ENCODE measurements around the gene RTN4. TPM values are rescaled to one million over a fixed set of nuclear protein-coding genes. Genes with fewer than 3 reads are reported as not detected.

RTN4 gene
- total and polyA plus RNA-seq, 4 donors: 168 to 311 (median 230) TPM

DNA sequence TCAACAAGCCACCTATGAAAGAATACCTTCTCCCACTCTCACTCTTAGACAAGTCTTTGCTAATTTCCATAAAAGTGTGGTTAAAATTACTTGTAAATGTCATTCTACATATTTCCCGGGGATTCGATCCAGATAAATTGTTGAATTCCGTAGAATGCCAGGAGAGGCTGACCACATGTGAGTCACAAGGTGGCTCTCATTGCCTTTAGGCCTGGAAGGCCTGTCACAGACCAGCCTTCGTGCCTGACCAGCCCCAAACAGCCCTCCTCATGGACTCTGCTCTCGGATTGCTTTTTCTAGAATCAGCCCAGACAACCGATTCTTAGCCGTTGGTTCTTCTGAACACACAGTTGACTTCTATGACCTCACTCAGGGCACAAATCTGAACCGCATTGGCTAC is 86.0 kb downstream of the RTN4 start:
- WGBS, 2 donors: 96% methylated on average over 8 of the region's 8 CpGs
- ATAC-seq (ENCODE audit: insufficient read depth, low FRiP score): no peak

DNA sequence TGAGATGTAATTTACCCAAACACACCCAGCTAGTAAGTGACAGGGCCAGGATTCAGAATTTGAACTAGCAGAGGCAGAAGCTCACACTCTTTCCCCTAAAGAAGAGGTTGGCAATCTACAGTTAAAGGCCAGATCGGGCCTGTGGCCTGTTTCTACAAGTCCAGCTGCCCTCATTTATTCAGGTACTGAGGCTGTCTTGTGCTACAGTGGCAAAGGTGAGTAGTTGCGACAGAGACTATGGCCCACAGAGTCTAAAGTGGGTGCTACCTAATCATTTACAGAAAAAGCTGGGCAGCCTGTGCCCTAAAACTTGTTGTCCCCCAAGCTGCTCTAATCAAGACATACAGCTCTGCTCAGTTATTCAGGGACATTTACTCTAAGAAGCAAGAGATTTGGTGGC is 86.8 kb downstream of the RTN4 start:
- 88% methylated on average over 2 of the region's 2 CpGs for WGBS, 2 donors
- Histone ChIP-seq H3K9me3 (ENCODE audit: control insufficient read depth in 4 of 4, insufficient read depth in 3 of 4, low read length in 3 of 4) (no peaks in the 10 kb centered on the region), H3K4me3 (no peak overlapping the region), H3K4me1 (ENCODE audit: control insufficient read depth in 5 of 5, insufficient read depth in 5 of 5, low read length in 5 of 5) (peaks cover 0 to 8% (median 0%) of the 10 kb centered on the region in 5 donors), H3K27ac (ENCODE audit: low read depth in 1 of 2, low read length in 1 of 2) (no peak overlapping the region), H3K27me3 (ENCODE audit: control insufficient read depth in 3 of 3, insufficient read depth in 3 of 3, low read length in 2 of 3) (no peaks in the 10 kb centered on the region), H3K36me3 (ENCODE audit: control insufficient read depth in 4 of 4, insufficient read depth in 4 of 4, low read length in 4 of 4) (peaks cover 0 to 3% (median 1%) of the 10 kb centered on the region in 4 donors), H3K9ac (ENCODE audit: insufficient read depth in 1 of 2, low read length in 2 of 2) (no peak overlapping the region)
- TF ChIP-seq, protein P1, sequence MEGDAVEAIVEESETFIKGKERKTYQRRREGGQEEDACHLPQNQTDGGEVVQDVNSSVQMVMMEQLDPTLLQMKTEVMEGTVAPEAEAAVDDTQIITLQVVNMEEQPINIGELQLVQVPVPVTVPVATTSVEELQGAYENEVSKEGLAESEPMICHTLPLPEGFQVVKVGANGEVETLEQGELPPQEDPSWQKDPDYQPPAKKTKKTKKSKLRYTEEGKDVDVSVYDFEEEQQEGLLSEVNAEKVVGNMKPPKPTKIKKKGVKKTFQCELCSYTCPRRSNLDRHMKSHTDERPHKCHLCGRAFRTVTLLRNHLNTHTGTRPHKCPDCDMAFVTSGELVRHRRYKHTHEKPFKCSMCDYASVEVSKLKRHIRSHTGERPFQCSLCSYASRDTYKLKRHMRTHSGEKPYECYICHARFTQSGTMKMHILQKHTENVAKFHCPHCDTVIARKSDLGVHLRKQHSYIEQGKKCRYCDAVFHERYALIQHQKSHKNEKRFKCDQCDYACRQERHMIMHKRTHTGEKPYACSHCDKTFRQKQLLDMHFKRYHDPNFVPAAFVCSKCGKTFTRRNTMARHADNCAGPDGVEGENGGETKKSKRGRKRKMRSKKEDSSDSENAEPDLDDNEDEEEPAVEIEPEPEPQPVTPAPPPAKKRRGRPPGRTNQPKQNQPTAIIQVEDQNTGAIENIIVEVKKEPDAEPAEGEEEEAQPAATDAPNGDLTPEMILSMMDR (IDR thresholded peaks at IDR 0.05; ENCODE audit: control extremely low read depth, extremely low read depth): no peak
- DNase-seq (no peak), ATAC-seq (ENCODE audit: insufficient read depth, low FRiP score) (no peak)

More for the DNA sequence above, 86.0 kb downstream of the RTN4 start:
- H3K36me3 ChIP-seq (ENCODE audit: control insufficient read depth in 4 of 4, insufficient read depth in 4 of 4, low read length in 4 of 4): peaks cover 0 to 3% (median 1%) of the 10 kb centered on the region in 4 donors
- H3K9ac ChIP-seq (ENCODE audit: insufficient read depth in 1 of 2, low read length in 2 of 2): no peak overlapping the region
- H3K9me3 ChIP-seq (ENCODE audit: control insufficient read depth in 4 of 4, insufficient read depth in 3 of 4, low read length in 3 of 4): no peaks in the 10 kb centered on the region
- no peak overlapping the region for H3K4me3 ChIP-seq
- H3K27ac ChIP-seq (ENCODE audit: low read depth in 1 of 2, low read length in 1 of 2): no peak overlapping the region
- TF ChIP-seq, protein P1 (IDR thresholded peaks at IDR 0.05; ENCODE audit: control extremely low read depth, extremely low read depth): no peak
- no peaks in the 10 kb centered on the region for H3K27me3 ChIP-seq (ENCODE audit: control insufficient read depth in 3 of 3, insufficient read depth in 3 of 3, low read length in 2 of 3)
- DNase-seq: no peak
- H3K4me1 ChIP-seq (ENCODE audit: control insufficient read depth in 5 of 5, insufficient read depth in 5 of 5, low read length in 5 of 5): peaks cover 0 to 12% (median 0%) of the 10 kb centered on the region in 5 donors

DNA sequence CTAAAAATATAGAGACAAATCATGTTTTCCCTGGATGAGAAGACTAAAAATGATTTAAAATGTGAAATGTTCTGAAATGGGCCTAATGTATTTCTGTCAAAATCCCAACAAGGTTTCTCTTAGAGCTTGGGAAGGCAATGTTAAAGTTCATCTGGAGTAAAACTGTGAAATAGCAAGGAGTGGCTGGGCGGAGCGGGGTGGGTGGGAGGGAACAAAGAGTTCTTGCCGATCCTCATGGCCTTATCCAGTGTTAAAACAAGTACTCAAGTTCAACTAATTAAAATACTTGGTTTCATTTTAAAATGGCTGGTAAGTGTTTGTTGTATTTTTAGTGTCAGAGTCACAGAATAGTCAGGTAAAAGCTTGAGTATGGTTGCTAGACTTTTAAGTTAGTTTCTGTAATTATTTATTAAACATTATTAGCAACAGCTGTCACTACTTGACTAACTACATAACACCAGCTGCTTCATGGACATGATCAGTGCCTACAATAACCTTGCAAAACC is 87.3 kb downstream of the RTN4 start:
- Histone ChIP-seq H3K4me3 (no peak overlapping the region), H3K27me3 (ENCODE audit: control insufficient read depth in 3 of 3, insufficient read depth in 3 of 3, low read length in 2 of 3) (no peaks in the 10 kb centered on the region), H3K9ac (ENCODE audit: insufficient read depth in 1 of 2, low read length in 2 of 2) (no peak overlapping the region), H3K4me1 (ENCODE audit: control insufficient read depth in 5 of 5, insufficient read depth in 5 of 5, low read length in 5 of 5) (peaks cover 0 to 8% (median 0%) of the 10 kb centered on the region in 5 donors), H3K36me3 (ENCODE audit: control insufficient read depth in 4 of 4, insufficient read depth in 4 of 4, low read length in 4 of 4) (peaks cover 0 to 3% (median 0%) of the 10 kb centered on the region in 4 donors), H3K9me3 (ENCODE audit: control insufficient read depth in 4 of 4, insufficient read depth in 3 of 4, low read length in 3 of 4) (no peaks in the 10 kb centered on the region), H3K27ac (ENCODE audit: low read depth in 1 of 2, low read length in 1 of 2) (no peak overlapping the region)
- 73 to 97% methylated on average over 3 of the region's 3 CpGs for WGBS, 2 donors
- DNase-seq (no peak), ATAC-seq (ENCODE audit: insufficient read depth, low FRiP score) (no peak)
- TF ChIP-seq, protein P1 (IDR thresholded peaks at IDR 0.05; ENCODE audit: control extremely low read depth, extremely low read depth): no peak

DNA sequence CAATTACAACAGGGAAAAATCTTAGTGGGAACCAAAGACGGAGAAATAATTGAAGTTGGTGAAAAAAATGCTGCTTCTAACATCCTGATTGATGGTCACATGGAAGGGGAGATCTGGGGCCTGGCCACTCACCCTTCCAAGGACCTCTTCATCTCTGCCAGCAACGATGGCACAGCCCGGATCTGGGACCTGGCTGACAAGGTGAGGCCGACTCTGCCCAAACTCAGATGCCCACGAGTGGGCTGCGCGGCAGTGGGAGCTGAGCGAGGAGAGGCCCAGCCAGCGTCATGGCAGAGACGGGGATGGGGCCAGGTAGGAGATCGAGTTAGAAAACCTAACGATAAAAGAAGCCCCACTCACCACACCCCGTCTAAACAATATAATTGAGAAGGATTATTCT is 87.7 kb downstream of the RTN4 start:
- no peaks in the 10 kb centered on the region for H3K27me3 ChIP-seq (ENCODE audit: control insufficient read depth in 3 of 3, insufficient read depth in 3 of 3, low read length in 2 of 3)
- H3K4me1 ChIP-seq (ENCODE audit: control insufficient read depth in 5 of 5, insufficient read depth in 5 of 5, low read length in 5 of 5): peaks cover 0 to 8% (median 0%) of the 10 kb centered on the region in 5 donors
- no peak overlapping the region for H3K4me3 ChIP-seq
- no peak overlapping the region for H3K9ac ChIP-seq (ENCODE audit: insufficient read depth in 1 of 2, low read length in 2 of 2)
- peak overlapping the region in 1 of 2 donors; percentile 62 for H3K27ac ChIP-seq (ENCODE audit: low read depth in 1 of 2, low read length in 1 of 2)
- no peaks in the 10 kb centered on the region for H3K9me3 ChIP-seq (ENCODE audit: control insufficient read depth in 4 of 4, insufficient read depth in 3 of 4, low read length in 3 of 4)
- TF ChIP-seq, protein P1 (IDR thresholded peaks at IDR 0.05; ENCODE audit: control extremely low read depth, extremely low read depth): no peak
- ATAC-seq (ENCODE audit: insufficient read depth, low FRiP score) (no peak), DNase-seq (no peak)
- WGBS, 2 donors: 89 to 94% methylated on average over 13 of the region's 13 CpGs
- peaks cover 0 to 3% (median 0%) of the 10 kb centered on the region in 4 donors for H3K36me3 ChIP-seq (ENCODE audit: control insufficient read depth in 4 of 4, insufficient read depth in 4 of 4, low read length in 4 of 4)

All from lung (tissue), 12 donors.